ENCODE measurements around the gene TMEM135.
"Not testable (repeated sequence)": the region's sequence is repeated elsewhere in the genome, so short reads cannot be mapped to it uniquely, and the experiment has no call there.

The TMEM135 gene

DNA sequence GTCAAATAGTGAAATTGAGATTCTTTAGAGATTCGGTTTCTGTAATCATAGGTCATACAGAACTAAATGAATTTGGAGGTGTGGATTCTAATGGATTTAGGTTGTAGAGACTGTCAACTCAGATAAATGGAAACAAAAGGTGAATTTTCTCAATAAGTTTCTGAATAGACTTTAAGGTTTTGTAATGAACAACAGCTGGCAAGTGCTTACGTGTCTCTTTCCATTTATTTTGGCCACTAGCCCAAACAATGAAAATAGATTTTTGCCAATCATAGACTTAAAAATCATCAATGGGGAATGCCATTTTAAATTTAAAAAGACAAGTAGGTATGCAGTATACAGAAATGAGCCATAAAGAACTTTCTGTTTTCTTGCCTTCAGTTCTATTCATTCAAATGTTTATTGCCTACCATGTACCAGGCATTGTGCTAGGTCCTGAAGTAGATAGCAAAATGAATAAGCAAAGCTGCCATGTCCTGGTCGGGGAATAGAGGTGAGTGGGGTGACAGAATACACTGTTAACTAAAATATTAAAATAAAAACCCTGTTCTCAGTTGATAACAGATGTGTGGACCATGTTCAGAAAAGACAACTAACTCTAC is 16.9 kb upstream of the TMEM135 start:
- DNase-seq, result no peak

DNA sequence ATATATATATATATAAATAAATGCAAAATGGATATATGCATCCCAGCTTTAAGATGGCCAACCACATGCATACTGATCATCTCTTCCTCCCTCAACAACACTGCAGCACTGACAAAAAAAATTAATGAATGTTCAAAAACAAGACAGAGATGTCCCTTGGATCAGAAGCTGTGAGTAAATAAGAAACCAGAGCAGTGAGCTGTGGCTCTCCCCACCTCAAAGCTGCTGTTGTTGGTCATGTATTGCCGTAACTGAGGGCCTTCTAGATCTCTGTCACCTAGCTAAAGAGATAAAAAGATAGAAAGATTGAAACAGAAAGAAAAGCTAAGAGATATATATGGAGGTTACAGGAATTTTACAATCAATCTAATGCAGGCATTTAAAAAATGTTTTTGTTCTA is 15.5 kb upstream of the TMEM135 start:
- DNase-seq, result no peak

DNA sequence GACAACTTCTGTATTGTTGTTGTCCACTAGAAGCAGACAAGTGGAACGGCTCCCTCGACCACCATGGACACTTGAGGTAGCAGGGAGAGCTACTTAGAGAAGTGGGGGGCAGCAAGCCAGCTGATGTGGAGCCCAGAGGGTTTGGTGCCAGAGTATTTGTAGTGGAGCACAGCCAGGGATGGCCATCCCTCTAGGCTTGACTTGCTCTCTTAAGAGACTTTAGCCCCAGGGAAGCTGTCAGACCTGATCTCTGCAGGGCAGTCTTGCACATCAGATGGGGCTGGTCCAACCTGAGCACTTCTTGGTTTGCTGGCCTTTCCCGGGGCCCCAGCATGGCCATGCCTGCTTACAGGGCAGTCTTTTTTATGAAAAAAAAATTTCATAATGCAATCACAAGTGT is 15.0 kb upstream of the TMEM135 start:
- DNase-seq, result no peak

DNA sequence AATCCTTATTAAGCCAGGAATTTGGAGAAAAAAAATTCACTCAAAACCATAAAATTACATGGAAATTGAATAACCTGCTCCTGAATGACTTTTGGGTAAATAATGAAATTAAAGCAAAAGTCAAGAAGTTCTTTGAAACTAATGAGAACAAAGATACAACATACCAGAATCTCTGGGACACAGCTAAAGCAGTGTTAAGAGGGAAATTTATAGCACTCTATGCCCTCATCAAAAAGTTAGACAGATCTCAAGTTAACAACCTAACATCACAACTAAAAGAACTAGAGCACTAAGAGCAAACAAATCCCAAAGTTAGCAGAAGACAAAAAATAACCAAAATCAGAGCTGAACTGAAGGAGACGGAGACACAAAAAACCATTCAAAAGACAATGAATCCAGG is 11.3 kb upstream of the TMEM135 start:
- not testable (repeated sequence) for DNase-seq

DNA sequence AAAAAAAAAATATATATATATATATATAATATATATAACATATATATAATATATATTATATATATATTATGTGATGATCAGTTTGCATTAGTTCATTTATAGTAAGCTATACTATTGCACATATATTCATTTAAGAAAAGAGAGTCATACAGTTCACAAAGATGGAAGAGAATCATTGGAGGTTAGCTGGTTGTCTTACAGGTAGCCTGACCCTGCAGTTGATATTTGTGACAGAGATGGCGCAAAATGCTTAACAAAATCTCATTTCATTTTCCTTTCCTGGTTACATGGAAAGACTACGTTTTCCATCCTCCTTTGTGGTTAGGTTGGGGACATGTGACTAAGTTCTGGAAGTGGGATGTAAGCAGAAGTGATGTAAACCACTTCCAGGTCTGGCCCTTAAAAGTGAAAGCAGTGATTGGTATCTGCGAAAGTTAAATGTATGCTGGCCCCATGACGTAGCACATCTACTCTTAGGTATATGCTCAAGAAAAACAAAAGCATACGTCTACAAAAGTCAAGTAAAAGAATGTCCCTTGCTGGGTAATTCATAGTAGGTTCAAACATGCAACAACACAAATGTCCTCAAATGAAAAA is 7.2 kb upstream of the TMEM135 start:
- no peak for DNase-seq

DNA sequence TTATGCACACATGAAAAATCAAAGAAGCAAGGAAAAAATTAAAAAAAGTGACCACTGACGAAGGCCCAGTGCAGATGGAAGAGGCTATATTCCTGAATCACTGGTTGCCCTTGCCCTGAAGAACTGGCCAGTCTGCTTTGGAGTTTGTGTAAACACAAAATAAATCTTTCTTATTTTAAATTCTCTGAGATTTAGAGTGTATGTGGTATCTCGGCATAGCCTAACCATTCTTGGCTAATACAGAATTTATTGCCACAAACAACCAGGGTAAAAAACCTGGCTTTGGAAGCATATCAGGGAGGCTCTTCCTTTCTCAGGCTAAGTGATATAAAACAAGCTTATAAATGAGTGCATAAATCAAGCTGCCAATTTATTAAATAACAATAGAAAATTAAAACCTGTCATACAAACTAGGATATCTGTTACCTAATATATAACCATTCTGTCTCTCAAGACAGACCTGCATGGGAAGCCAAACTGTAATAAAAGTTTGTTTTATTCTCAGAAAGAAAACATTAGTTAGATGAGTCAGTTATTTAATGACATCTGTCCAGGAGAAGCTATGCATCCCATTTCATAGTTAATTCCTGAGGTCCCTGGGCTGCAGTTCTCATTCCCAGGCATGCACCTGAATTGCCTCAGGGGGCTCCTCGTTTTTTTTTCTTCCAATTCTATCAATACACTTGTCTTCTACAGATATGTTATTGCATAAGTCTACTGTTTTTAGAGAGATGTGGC is 6.1 kb upstream of the TMEM135 start:
- DNase-seq, result no peak

DNA sequence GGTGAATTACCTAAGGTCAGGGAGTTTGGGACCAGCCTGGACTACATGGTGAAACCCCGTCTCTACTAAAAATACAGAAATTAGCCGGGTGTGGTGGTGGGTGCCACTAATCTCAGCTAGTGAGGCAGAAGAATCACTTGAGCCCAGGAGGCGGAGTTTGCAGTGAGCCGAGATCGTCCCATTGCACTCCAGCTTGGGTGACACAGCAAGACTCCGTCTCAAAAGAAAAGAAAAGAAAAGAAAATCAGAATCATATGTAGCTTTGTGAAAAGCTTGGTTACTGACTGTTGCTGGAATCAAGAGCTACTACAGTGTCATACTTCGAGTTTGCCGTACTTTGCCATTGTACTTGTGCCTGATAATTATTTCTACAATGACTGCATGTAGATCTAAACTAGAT is 4.2 kb upstream of the TMEM135 start:
- no peak for DNase-seq

DNA sequence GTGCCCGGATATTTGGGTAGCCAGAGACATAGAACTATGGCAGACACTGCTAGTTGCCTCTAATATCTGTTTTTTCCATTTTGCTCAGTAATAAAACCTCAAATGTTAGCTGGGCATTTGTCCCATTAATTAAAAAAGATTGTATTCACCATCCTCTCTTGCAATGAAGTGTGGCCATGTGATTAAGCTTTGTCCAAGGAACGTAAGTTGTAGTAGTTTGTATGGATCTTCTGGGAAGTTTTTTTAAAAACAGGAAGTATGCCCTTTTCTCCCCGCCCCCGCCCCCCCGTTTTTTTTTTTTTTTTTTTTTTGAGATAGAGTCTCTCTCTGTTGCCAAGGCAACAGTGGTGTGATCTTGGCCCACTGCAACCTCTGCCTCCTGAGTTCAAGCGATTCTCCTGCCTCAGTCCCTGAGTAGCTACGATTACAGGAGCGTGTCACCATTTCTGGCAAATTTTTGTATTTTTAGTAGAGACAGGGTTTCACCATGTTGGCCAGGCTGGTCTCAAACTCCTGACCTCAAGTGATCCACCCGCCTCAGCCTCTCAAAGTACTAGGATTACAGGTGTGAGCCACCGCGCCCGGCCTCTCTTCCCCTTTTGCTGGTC is 1.7 kb upstream of the TMEM135 start:
- no peak for DNase-seq

DNA sequence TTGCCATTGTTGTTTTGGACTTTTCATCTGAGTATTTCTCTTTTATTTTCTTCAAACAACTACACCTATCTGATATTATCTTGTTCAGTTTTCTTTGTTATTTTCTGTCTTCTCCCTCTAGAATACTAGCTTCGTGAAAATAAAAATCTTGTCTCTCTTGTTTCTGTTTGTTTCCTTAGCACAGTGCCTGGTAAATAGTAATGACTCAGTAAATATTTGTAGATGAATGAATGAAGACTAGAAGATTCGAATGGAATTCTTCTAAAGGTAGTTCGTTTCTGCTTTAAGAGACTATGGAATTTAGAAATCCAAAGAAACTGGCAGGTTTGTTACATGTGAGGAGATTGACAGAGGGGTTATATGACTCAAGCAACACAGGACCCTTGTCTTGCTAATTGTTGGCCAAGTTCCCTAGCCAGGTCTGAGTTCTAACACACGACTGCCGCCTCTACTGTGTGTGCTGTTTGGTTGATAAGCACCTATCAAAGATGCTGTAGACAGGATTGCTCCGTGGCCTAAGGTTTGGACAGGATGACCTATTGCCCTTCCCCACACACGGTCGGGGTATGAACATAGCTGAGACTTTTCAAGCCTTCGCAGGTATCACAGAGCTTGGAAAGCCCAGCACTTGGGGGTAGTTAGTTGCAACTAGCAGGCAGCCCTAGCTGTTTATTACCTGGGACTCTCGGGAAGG is 831 bp upstream of the TMEM135 start:
- no peak for DNase-seq

DNA sequence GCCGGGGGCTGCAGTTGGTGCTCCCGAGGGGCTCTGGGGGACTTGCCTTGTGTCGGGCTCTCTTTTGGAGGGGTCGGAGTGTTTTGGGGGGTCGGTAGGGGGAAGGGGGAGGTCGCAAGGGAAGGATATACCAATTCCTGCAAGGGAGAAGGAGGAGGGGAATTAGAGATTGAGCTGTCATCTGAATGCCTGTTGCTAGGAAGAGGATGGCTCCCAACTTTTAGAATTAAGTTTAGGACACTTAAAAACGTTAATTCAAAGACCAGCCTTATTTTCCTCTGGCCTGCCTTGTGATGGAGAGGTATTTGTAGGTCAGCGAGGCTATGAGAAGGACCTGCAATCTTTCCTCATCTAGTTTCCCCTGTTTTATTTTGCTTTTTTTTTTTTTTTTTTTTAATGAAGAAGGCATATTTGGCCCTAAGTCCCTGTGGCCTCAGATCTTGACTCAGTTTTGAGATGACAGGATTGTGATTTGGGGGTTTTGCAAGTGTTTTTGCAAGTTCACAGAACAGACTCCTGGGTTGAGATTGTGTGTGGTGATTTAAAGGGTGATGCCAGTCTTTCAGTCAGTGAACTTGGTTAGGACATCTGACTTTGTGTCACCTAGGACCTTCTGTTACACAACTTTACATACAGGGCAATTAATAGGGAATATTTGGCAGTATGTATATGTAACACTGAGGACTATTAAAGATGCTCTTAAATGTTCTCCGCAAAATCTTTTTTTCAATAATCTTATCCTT is 672 bp downstream of the TMEM135 start:
- DNase-seq, result no peak

DNA sequence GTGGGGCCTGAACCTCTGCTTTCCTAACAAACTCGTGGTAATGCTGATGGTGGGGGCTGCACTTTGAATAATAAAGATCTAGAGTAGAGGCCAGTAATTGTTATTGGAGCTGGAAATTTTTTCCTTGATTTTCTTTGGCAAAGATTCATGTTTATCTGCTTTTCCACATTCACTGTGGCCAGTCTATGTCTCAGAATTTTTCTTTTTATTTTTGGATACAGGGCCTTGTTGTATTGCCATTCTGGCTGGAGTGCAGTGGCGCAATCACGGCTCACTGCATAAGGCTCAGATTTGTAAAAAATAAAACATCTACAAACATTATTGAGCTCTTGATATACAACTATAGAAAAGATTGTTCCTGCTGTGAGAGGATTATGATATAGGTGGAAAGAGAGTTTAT is 1.6 kb downstream of the TMEM135 start:
- no peak for DNase-seq

DNA sequence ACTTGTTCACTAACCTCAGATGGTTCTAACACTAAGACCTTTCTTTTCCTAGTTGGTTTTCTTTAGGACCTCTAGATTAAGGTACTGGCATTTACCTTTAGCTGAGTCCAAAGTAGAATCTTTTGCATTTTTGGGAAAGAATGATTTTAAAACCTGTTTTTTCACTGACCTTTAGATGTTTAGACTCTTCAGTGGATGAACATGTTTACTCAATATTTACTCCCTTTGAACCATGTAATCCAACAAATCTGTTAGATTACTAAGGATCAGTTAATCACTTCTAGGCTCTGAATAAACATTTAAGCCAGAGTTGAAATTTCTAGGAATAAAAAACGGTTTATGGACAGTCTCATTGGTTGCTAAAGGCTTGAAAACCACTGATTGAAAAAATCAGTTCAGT is 6.2 kb downstream of the TMEM135 start:
- no peak for DNase-seq

DNA sequence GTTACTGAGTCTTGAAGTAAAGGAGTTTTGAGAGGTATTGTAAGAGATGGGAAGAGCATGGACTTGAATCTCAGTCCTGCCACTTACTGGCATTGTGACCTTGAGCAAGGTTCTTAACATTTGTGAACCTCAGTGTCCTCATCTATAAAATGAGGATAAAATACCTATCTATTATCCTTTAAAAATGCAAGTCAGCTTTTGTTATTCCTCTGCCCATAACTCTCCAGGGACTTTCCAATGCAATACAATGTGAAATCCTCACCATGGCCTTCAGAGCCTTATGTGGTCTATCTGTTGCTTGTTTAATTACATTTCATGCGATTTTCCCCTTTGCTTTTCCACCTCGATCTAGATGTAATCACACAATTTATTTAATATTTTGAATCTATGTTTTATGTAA is 9.1 kb downstream of the TMEM135 start:
- DNase-seq, result no peak

DNA sequence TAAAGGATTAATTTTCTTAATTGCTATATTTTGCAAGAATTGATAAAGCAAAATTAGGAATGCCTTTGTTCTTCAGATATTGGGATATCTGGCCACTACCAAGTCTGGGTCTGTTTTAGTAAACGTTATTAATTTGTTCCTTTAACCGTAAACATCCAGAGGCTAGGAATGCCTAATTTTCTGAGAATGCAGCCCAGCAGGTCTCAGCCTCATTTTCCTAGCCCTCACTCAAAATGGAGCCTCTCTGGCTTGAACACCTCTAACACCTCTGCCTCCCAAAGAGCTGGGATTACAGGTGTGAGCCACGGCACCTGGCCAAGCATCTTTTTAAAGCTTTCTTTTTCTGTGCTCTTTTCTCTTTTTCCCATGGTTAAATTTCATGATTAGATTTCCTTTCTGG is 18.4 kb downstream of the TMEM135 start:
- DNase-seq, result no peak

DNA sequence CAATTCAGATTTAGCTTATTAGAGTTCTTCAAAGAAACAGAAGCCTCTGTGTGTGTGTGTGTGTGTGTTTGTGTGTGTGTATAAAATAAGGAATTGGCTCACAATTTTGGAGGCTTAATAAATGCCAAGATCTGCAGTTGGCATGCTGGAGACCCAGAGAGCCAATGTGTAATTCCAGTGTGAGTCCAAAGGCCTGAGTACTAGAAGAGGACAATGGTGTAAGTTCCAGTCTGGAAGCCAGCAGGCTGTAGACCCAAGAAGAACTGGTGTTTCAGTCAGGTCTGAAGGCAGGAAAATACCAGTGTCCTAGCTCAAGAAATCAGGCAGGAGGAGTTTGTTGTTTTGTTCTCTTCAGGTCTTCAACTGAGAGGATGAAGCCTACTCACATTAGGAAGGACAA is 20.0 kb downstream of the TMEM135 start:
- no peak for DNase-seq

DNA sequence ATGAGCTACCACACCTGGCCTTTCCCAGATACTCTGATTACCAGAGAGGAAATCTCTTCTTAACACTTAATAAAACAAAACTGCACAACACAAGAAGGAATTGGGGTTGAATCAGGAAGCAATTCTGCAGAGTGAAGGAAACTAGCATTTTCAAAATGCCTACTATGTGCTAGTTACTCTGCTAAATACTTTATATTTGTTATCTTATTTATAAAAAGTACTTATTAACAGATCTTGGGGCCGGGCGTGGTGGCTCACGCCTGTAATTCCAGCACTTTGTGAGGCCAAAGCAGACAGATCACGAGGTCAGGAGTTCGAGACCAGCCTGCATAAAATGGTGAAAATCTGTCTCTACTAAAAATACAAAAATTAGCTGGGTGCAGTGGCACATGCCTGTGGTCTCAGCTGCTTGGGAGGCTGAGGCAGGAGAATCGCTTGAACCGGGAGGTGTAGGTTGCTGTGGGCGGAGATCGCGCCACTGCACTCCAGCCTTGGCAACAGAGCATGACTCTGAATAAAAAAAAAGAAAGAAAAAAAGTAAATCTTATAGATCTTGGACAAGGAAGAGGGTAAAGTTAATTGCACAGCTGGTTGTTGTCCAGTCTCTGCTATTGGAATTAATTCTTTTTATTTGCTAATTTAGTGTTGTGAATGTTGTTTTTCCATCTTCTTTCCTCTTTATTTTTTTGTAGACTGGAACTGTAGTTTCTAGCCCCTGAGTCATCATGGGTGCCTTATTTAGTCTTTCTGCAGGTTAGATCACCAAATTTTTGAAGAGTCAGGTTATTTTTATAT is 22.1 kb downstream of the TMEM135 start:
- DNase-seq, result no peak

DNA sequence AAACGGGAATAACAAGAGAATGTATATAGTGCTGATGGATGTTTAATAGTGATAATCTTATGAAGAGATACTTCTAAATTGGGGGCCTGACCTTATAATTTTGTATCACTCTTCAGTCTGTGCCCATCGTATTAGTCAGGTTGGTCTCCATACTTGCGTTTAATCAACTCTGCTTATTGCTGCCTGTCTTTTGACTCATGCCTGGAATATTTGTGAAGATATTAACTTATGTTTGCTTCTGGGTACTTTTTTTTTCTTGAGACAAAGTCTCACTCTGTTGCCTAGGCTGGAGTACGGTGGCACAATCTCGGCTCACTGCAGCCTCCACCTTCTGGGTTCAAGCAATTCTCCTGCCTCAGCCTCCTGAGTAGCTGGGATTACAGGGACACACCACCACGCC is 24.0 kb downstream of the TMEM135 start:
- DNase-seq, result no peak

DNA sequence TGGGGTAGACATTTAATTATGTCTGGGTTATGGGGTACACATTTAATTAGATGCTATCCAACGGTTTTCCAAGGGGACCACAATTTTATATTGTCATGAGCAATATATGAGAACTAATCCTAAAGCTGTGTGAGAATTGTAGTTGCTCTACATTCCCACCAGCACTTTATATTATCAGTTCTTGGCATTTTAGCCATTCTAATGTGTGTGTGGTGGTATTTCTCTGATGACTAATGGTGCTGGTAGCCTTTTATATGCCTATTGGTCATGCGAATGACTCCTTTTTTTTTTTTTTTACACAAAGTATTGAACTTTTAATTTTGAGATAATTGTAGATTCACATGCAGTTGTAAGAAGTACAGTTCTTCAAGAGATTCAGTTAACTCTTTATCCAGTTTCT is 26.2 kb downstream of the TMEM135 start:
- DNase-seq, result no peak

DNA sequence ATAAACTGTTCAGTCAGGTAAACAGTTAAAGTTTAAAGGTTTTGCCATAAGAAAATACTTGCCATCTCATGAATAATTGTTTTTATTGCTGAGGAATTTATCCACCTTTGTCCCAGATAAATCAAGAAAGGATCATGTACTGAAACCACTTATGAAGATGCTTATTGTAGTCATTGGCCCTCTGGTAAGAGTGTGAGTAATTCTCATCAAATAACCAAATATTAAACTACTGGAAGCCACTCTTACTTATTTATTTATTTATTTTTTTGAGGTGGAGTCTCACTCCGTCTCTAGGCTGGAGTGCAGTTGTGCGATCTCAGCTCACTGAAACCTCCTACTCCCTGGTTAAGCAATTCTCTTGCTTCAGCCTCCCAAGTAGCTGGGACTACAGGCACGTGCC is 35.1 kb downstream of the TMEM135 start:
- DNase-seq, result no peak

DNA sequence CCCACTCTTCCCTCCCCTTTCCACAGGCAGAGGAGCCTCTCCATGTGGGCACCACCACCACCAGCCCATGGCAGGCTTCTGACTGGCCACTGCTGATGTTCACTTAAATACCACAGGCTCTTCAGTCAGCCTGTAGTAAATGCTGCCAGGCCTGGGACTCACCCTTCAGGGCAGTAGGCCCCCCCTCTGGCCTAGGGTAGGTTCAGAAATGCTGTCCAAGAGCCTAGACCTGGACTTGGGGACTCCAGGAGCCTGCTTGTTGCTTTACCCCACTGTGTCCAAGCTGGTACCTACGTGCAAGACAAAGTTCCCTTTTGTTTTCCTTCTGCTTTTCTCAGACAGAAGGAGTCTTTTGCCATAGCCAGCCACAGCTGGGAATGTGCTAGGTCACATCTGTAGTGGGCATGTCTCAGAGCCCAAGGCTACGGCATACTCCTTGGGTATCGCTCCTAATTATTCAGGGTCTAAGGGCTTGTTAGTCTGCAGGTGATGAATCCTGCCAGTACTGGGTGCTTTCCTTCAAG is 38.6 kb downstream of the TMEM135 start:
- DNase-seq, result no peak

DNA sequence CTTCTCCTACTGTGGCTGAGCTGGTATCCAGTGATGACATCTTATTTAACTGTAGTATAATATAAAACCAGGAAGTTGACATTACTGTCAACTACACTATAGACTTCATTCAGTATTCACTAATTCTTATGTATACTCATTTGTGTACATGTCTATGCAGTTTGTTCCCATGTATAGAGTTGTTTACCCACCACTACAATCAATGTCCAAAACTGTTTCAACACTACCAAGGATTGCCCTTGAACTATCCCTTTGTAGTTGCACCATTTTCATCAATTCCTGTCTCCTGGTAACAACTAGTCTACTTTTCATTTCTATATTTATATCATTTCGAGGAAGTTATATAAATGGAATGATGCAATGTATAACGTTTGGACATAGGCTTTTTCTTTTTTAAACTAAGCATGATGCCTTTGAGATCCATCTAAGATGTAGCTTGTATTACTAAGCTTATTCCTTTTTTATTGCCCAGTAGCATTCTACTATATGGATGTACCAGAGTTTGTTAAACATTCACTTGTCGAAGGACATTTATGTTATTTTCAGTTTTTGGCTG is 39.2 kb downstream of the TMEM135 start:
- no peak for DNase-seq
